Colonic mucosa (tissue), 4 donors: ENCODE measurements around the gene ZNF726. TPM values are rescaled to one million over a fixed set of nuclear protein-coding genes. Genes with fewer than 3 reads are reported as not detected.
"Not testable (repeated sequence)": the region's sequence is repeated elsewhere in the genome, so short reads cannot be mapped to it uniquely, and the experiment has no call there.

Experiments
- DNase-seq: peaks from one replicate; pipeline ENCODE4 v3.0.0-alpha.2; 2020
- H3K27ac ChIP-seq: fragments of 200-600 bp; one replicate; pipeline ENCODE4 v1.8.0; 2021
- H3K27me3 ChIP-seq: fragments of 200-600 bp; one replicate; pipeline ENCODE4 v1.8.0; 2021
- H3K36me3 ChIP-seq: fragments of 200-600 bp; one replicate; pipeline ENCODE4 v1.8.0; 2021
- H3K4me1 ChIP-seq: fragments of 200-600 bp; one replicate; pipeline ENCODE4 v1.8.0; 2021; ENCODE audit warnings: mild to moderate bottlenecking
- H3K4me3 ChIP-seq: fragments of 200-600 bp; one replicate; pipeline ENCODE4 v1.8.0; 2021
- H3K9ac ChIP-seq, 2 donors: one replicate each; pipeline ENCODE4 v1.7.0; 2013; ENCODE audit warnings: control low read depth in 2 of 2, low read depth in 2 of 2, low read length in 2 of 2
- H3K9me3 ChIP-seq: fragments of 200-600 bp; one replicate; pipeline ENCODE4 v1.8.0; 2021
- intact Hi-C: fragments of 100-400 bp; cut with DNase I; formaldehyde crosslinking; loops from one replicate; pipeline ENCODE4 v1.14.1; 2022
- total RNA-seq, 2 donors: library from RNA; stranded (reverse); fragmentation: NEBNext Ultra II Directional in 1 of 2; extraction: Animal tissue kit (Norgen Biotek cat#: 25700) in 1 of 2; gene quantifications; one replicate each; pipeline ENCODE4 v1.2.1, GENCODE V29; 2021
- TF ChIP-seq, protein P1 (sequence below): fragments of 200-600 bp; IDR thresholded peaks from one replicate; pipeline ENCODE4 v1.8.0; 2022; ENCODE audit warnings: antibody characterized with exemption, mild to moderate bottlenecking
- donor health status: healthy.
- donor health status: DM: no; HTN: no; CAD: no.
- donor health status: DM: no; HTN: no; CAD: no.

The ZNF726 gene
- total RNA-seq: 1 to 10 TPM in 1 of 2 donors, under 1 TPM in 1; 0.93 to 4.2 TPM

DNA sequence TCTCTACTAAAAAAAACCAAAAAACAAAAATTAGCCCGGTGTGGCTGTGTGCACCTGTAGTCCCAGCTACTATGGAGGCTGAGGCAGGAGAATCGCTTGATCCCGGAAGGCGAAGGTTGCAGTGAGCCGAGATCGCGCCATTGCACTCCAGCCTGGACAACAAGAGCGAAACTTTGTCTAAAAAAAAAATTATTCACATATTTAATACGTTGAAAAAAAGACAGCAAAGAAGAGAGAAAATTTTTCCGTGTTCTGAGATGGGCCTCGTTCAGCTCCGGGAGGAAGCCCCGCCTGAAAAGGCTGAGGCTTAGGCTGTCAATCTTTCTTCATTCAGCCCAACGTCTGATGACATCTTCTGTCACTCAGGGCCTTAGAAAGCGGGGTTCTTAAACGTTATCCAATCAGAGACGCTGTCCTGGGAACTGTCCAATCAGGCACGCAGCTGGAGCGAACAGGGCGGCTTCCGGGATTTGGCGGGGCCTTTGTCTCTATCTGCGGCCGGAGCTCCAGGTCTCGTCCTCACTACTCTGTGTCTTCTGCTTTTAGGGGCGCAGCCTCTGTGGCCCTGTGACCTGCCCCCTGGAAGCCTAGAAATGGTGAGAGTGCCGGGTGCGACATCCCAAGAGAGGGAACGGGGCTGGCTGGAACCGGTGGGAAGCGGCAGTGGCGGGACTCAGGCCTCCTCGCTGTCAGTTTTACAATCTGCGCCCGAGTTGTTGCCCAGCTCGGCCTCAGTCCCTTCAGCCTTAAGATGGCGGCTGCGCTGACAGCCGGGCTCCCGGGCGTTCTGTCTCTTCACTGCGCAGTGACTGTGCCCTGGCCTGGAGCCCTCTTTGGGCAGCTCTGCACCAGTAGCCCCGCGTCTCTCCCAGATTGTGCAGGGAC is at the start of gene ZNF726:
ZNF726 (plus strand) TSS at position 485 of the 885 bp plus-strand sequence; CDS start at position 594, 109 bp downstream.
- TF ChIP-seq, protein P1, sequence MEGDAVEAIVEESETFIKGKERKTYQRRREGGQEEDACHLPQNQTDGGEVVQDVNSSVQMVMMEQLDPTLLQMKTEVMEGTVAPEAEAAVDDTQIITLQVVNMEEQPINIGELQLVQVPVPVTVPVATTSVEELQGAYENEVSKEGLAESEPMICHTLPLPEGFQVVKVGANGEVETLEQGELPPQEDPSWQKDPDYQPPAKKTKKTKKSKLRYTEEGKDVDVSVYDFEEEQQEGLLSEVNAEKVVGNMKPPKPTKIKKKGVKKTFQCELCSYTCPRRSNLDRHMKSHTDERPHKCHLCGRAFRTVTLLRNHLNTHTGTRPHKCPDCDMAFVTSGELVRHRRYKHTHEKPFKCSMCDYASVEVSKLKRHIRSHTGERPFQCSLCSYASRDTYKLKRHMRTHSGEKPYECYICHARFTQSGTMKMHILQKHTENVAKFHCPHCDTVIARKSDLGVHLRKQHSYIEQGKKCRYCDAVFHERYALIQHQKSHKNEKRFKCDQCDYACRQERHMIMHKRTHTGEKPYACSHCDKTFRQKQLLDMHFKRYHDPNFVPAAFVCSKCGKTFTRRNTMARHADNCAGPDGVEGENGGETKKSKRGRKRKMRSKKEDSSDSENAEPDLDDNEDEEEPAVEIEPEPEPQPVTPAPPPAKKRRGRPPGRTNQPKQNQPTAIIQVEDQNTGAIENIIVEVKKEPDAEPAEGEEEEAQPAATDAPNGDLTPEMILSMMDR: no peak
- intact Hi-C loops: no loop called here
- no peaks in the 10 kb centered on the region for H3K27me3 ChIP-seq
- H3K9me3 ChIP-seq: no peaks in the 10 kb centered on the region
- no peaks in the 10 kb centered on the region for H3K36me3 ChIP-seq
- H3K9ac ChIP-seq: peak within 1 kb of the TSS in 1 of 2 donors; percentile 84
- no peak within 1 kb of the TSS for H3K27ac ChIP-seq
- DNase-seq: peak; percentile 87
- peak within 1 kb of the TSS; percentile 60 for H3K4me3 ChIP-seq
- no peaks in the 10 kb centered on the region for H3K4me1 ChIP-seq

DNA sequence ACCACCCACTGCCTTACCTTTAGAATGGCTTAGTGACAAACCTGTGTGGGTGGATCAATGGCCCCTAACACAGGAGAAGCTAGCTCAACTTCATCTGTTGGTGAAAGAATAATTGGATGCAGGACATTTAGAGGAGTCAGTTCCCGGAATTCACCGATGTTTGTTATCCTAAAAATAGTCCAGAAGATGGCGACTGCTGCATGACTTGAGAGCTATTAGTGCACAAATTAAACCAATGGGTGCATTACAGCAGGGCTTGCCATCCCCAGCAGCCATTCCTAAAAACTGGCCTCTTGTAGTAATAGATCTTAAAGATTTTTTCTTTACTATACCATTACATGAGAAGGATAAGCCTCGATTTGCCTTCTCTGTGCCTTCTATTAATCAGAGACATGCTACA is 46.8 kb upstream of the ZNF726 start:
- intact Hi-C loops: no loop called here
- TF ChIP-seq, protein P1: no peak
- Histone ChIP-seq H3K27me3 (no peaks in the 10 kb centered on the region), H3K4me1 (no peaks in the 10 kb centered on the region), H3K9ac (no peak overlapping the region), H3K4me3 (no peak overlapping the region), H3K27ac (no peak overlapping the region), H3K9me3 (no peaks in the 10 kb centered on the region), H3K36me3 (no peaks in the 10 kb centered on the region)
- no peak for DNase-seq

DNA sequence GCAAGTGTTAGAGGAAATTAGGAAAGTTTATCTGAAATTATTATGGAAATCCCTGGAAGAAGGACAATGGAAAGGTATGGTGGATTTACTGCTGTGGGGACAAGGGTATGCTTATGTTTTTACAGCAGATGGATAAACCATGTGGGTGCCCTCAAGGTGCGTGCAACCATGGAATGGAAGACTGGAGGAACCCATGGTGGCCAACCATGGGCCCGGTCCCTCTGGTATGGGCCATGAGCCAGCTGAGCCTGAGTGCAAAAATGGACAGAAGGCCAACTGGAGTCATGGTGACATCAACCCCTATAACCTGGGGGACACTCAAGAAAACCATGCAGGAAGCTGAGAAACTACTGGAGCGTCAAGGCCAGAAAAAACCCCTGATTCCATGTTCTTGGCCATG is 46.1 kb upstream of the ZNF726 start:
- Histone ChIP-seq H3K36me3 (no peaks in the 10 kb centered on the region), H3K9me3 (no peaks in the 10 kb centered on the region), H3K27me3 (no peaks in the 10 kb centered on the region), H3K9ac (no peak overlapping the region), H3K4me1 (no peaks in the 10 kb centered on the region), H3K27ac (no peak overlapping the region), H3K4me3 (no peak overlapping the region)
- intact Hi-C loops: no loop called here
- DNase-seq: no peak
- TF ChIP-seq, protein P1: no peak

DNA sequence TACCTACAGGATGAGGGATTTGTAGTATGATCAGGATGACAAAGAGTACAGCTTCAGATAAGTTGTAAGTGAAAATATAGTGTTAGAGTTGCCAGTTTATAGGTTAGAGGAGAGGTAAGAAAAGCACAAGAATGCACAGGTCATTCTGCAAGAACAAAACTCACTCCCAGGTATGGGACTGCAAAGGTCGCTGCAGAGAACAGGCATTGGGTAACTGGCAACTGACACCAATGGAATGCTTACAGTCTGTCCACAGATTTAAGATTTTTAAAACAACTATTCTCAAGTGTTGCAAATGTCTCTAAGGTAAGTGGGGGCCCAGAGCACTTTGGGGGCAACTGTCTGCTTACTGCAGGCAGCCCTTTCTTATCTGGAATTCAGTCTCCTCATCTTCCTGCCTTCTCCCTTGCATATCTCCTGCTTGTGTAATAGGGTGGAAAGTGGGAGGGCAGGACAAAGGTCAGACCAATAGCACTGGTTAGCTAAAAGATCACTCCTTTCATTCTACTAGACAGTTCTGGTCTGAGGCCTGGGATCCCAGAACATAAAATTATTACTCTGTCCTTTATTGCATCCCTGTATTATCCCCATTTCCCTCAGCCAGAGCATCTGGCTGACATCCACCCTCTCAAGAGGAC is 42.3 kb upstream of the ZNF726 start:
- no peaks in the 10 kb centered on the region for H3K9me3 ChIP-seq
- H3K4me3 ChIP-seq: no peak overlapping the region
- H3K27ac ChIP-seq: no peak overlapping the region
- intact Hi-C loops: loop anchor here (5.0 kb wide), 1 partner anchor 95 kb away; no protein-coding TSS in a partner anchor
- no peak for DNase-seq
- H3K9ac ChIP-seq: no peak overlapping the region
- H3K4me1 ChIP-seq: no peaks in the 10 kb centered on the region
- TF ChIP-seq, protein P1: no peak
- no peaks in the 10 kb centered on the region for H3K36me3 ChIP-seq
- H3K27me3 ChIP-seq: no peaks in the 10 kb centered on the region

DNA sequence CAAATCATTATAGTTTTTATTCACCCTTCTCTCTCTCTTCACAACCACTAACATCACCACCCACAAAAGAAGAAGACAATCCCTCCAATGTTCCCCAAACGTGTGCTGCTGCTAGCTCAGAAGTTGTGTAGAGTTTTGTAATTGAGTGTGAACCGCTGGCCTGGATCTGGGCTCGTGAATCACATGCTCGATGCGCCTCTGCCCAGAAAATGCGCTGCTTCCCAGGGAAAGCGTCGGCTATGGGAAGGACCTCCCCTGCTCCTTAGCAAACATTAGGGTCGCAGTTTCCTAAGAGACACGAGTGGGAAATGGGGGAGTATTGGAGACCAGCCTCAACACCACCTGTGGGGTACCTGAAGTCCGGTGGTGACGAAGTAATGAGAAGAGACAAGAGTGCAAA is 38.4 kb upstream of the ZNF726 start:
- intact Hi-C loops: no loop called here
- H3K4me3 ChIP-seq: no peak overlapping the region
- no peaks in the 10 kb centered on the region for H3K9me3 ChIP-seq
- H3K27ac ChIP-seq: no peak overlapping the region
- H3K27me3 ChIP-seq: no peaks in the 10 kb centered on the region
- no peak for DNase-seq
- TF ChIP-seq, protein P1: no peak
- no peaks in the 10 kb centered on the region for H3K36me3 ChIP-seq
- H3K9ac ChIP-seq: no peak overlapping the region
- no peaks in the 10 kb centered on the region for H3K4me1 ChIP-seq

DNA sequence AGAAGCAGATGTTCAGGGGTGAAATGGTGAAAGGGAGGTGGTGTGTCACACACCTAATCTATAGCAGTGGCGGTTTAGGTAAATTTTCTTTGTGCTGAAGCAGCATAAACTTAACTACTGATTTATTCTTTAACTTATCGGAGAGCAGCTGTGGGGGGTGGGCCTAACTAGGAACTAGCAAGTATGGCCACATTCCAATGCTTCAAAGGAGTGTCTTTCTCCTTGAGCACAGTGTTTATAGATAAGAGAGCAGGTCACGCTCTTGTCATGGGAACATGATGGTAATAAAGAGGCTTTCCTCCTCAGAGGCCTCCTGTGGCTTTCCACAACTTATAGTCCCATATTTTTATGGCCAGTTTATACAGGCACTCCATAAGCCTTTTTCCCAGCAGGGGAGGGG is 37.9 kb upstream of the ZNF726 start:
- H3K36me3 ChIP-seq, H3K4me3 ChIP-seq, H3K9me3 ChIP-seq, intact Hi-C loops, H3K4me1 ChIP-seq, DNase-seq, H3K9ac ChIP-seq, H3K27me3 ChIP-seq, H3K27ac ChIP-seq: not testable (repeated sequence)
